ENCODE data around the gene ADA.

The ADA gene

GRCh38 chr20:44644667-44645131 lies 6.8 kb downstream of the ADA start:
- H3K4me3 ChIP-seq (ENCODE audit: low read depth, low read length) = no peak overlapping the region
- peak; percentile 83 for DNase-seq (ENCODE audit: low read depth)
- no peak for TF ChIP-seq CTCF (IDR thresholded peaks at IDR 0.05; ENCODE audit: insufficient read depth, low read depth, low read length, missing control alignments)

- DNase-seq (ENCODE audit: low read depth) = no peak
- no peak for TF ChIP-seq CTCF (IDR thresholded peaks at IDR 0.05; ENCODE audit: insufficient read depth, low read depth, low read length, missing control alignments)
- H3K4me3 ChIP-seq (ENCODE audit: low read depth, low read length) = no peak overlapping the region
Observed at GRCh38 chr20:44644230-44644617, 7.3 kb downstream of the ADA start.

DNA sequence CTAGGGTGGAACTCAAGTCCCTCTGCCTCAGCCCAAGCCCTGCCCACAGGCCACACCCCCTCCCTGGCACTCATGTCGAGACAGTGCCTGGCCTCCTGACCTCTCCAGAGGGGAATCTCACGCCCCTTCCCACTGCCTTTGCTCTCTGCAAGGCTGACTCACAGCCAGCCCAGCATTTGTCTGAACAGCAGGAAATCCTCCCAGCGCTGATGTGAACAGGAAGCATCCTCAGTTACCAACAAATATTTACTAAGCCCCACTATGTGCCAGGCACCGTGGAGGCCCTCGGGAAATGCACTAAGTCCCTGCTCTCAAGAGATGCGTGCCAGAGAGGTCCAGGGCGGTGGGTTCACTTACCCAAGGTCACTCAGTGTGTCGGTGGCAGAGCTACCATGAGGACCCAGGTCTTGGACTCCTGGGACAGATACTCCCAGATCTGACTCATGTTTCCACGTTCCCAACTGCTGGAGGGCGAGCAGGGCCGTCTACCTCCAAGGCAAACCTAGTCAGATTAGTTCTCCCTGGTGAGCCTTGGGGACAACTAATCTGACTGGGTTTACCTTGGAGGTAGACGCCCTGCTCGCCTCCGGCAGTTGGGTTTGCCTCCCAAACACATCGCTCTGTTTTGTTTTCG lies 7.8 kb downstream of the ADA start:
- peak overlapping the region; percentile 46; the same call in 1 of the 2 replicates for H3K4me3 ChIP-seq (ENCODE audit: low read depth, low read length)
- peak; percentile 53 for DNase-seq (ENCODE audit: low read depth)
- no peak for TF ChIP-seq CTCF (IDR thresholded peaks at IDR 0.05; ENCODE audit: insufficient read depth, low read depth, low read length, missing control alignments)

- no peak for TF ChIP-seq CTCF (IDR thresholded peaks at IDR 0.05; ENCODE audit: insufficient read depth, low read depth, low read length, missing control alignments)
- no peak for DNase-seq (ENCODE audit: low read depth)
- peak overlapping the region; percentile 46; the same call in 1 of the 2 replicates for H3K4me3 ChIP-seq (ENCODE audit: low read depth, low read length)
Observed at GRCh38 chr20:44643154-44643519, 8.4 kb downstream of the ADA start.

DNA sequence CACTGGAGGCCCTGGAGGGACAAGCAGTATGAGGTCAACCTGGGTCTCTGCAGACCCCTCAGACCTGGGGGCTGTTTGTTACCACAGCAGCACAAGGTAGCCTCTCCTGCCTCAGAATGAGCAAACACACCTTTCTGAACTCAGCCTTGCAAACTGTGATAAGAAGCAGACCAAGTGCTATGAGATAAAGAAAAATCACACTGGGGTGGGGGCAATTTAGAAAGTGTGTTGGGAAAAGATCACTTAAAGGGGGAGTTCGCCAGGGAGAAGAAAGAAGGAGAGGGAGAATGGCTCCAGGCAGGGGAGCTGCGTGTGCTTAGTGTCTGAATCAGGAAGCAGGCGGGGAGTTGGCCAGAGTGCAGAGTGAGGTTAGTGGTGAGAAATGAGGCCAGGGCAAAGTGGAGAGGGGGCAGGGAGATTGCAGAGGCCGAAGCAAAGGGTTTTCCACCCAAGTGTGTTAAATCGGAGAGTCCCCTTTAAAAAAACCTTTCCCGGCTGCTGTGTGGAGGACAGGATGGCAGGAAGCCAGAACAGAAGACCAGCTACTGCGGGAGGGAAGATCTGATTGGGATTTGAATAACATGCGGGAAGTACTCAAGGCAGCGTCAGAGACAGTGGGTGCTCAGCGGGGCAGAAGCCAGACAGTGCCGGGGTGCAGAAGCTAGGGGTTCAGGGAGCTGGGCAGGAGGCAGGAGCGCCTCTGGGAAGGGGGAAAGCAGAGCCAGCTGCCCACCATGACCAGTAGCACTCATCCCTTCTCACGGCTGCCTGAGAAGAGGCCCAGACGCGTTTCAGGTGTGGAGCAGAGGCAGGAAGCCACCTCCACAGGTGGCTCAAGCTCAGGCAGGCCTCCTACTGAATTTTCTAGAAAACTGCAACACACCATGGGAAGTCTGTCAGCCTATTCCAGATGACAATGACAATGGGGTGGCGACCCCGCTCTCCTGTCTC lies 9.0 kb downstream of the ADA start:
- peak; percentile 86 for DNase-seq (ENCODE audit: low read depth)
- H3K4me3 ChIP-seq (ENCODE audit: low read depth, low read length) = peak overlapping the region; percentile 46
- TF ChIP-seq CTCF (IDR thresholded peaks at IDR 0.05; ENCODE audit: insufficient read depth, low read depth, low read length, missing control alignments) = peak; percentile 23

DNA sequence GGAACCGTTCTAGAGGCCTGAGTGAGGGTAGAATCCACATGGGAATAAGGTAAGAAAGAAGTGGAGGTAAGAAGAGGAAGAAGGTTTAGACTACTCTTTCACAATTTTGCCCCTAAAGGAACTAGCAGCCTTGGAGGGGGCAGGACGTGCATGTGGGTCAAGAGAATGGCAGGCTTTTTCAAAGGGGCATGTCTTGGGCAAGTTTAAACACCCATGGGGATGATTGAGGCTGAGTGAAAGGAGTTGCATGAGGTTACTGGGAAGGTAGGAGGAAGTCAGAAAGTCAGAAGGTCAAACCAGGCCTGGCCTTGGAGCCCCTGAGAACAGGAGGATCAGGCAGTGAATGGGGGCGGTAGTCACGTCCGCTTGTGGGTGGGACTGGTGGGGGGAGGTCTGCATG lies 10.2 kb downstream of the ADA start:
- no peak for TF ChIP-seq CTCF (IDR thresholded peaks at IDR 0.05; ENCODE audit: insufficient read depth, low read depth, low read length, missing control alignments)
- H3K4me3 ChIP-seq (ENCODE audit: low read depth, low read length) = no peak overlapping the region

More for the DNA sequence above, 10.2 kb downstream of the ADA start:
- DNase-seq (ENCODE audit: low read depth) = no peak

Measured in GM12865 (cell line).